Osteocyte (in vitro differentiated cells): ENCODE results near the gene TTI1. TPM values are rescaled to one million over a fixed set of nuclear protein-coding genes. Genes with fewer than 3 reads are reported as not detected.

Source experiments
- DNase-seq: peaks from one replicate; pipeline ENCODE4 v3.0.0; 2021; ENCODE audit warnings: mixed read lengths; ENCODE audit not compliant: unreplicated experiment; ENCODE audit errors: extremely low spot score
- H3K27ac Mint-ChIP-seq: one replicate; pipeline ENCODE4 v1.8.0; 2021; ENCODE audit warnings: mild to moderate bottlenecking, mixed read lengths; ENCODE audit not compliant: unreplicated experiment
- H3K27me3 Mint-ChIP-seq: one replicate; pipeline ENCODE4 v1.8.0; 2021; ENCODE audit warnings: mixed read lengths; ENCODE audit not compliant: unreplicated experiment
- H3K36me3 Mint-ChIP-seq: one replicate; pipeline ENCODE4 v1.8.0; 2021; ENCODE audit warnings: mixed read lengths; ENCODE audit not compliant: unreplicated experiment
- H3K4me1 Mint-ChIP-seq: one replicate; pipeline ENCODE4 v1.8.0; 2021; ENCODE audit warnings: mixed read lengths; ENCODE audit not compliant: unreplicated experiment
- H3K4me3 Mint-ChIP-seq: one replicate; pipeline ENCODE4 v1.8.0; 2021; ENCODE audit warnings: mild to moderate bottlenecking, moderate library complexity, mixed read lengths; ENCODE audit not compliant: unreplicated experiment
- H3K9me3 Mint-ChIP-seq: one replicate; pipeline ENCODE4 v1.8.0; 2021; ENCODE audit warnings: mixed read lengths; ENCODE audit not compliant: unreplicated experiment
- CTCF ChIP-seq: fragments of 200-600 bp; sonication (generic); IDR thresholded peaks from 2 replicates; pipeline ENCODE4 v1.5.0; 2021; ENCODE audit warnings: antibody characterized with exemption, mild to moderate bottlenecking, moderate library complexity
- total RNA-seq: library from RNA; stranded (reverse); gene quantifications from 2 replicates; pipeline ENCODE4 v1.2.1, GENCODE V29; 2021

The TTI1 gene
- total RNA-seq, 1 donor from 2014 or later, result 16.2 TPM

- no peak for DNase-seq
- no peak for TF ChIP-seq CTCF
- peak overlapping the region; percentile 93 for H3K4me3 Mint-ChIP-seq
- no peaks in the 10 kb centered on the region for H3K27me3 Mint-ChIP-seq
- H3K9me3 Mint-ChIP-seq, result no peaks in the 10 kb centered on the region
- H3K27ac Mint-ChIP-seq, result no peak overlapping the region
- peaks cover 43% of the 10 kb centered on the region for H3K4me1 Mint-ChIP-seq
- H3K36me3 Mint-ChIP-seq, result no peaks in the 10 kb centered on the region
These were observed 1.7 kb upstream of the TTI1 start for GRCh38 chr20:38034961-38035360.

- Mint-ChIP-seq H3K4me3 (peak overlapping the region; percentile 93), H3K36me3 (peaks cover 2% of the 10 kb centered on the region), H3K27ac (peak overlapping the region; percentile 97), H3K27me3 (no peaks in the 10 kb centered on the region), H3K4me1 (peaks cover 43% of the 10 kb centered on the region), H3K9me3 (peaks cover 6% of the 10 kb centered on the region)
- DNase-seq, result no peak
- TF ChIP-seq CTCF, result no peak
These were observed 923 bp upstream of the TTI1 start for GRCh38 chr20:38034108-38034649.

GRCh38 chr20:38032585-38033329, 499 bp downstream of the TTI1 start:
- Mint-ChIP-seq H3K4me1 (peaks cover 46% of the 10 kb centered on the region), H3K36me3 (peaks cover 8% of the 10 kb centered on the region), H3K4me3 (peak overlapping the region; percentile 93), H3K9me3 (peaks cover 6% of the 10 kb centered on the region), H3K27ac (peak overlapping the region; percentile 97), H3K27me3 (no peaks in the 10 kb centered on the region)
- no peak for TF ChIP-seq CTCF
- DNase-seq, result no peak

GRCh38 chr20:38031957-38032356, 1.3 kb downstream of the TTI1 start:
- Mint-ChIP-seq H3K9me3 (peaks cover 6% of the 10 kb centered on the region), H3K27ac (no peak overlapping the region), H3K36me3 (peaks cover 8% of the 10 kb centered on the region), H3K27me3 (no peaks in the 10 kb centered on the region), H3K4me1 (peaks cover 40% of the 10 kb centered on the region), H3K4me3 (peak overlapping the region; percentile 93)
- no peak for TF ChIP-seq CTCF
- no peak for DNase-seq

GRCh38 chr20:38029453-38029852, 3.8 kb downstream of the TTI1 start:
- no peak overlapping the region for H3K27ac Mint-ChIP-seq
- DNase-seq, result no peak
- TF ChIP-seq CTCF, result no peak
- H3K9me3 Mint-ChIP-seq, result peaks cover 6% of the 10 kb centered on the region
- no peaks in the 10 kb centered on the region for H3K27me3 Mint-ChIP-seq
- H3K4me3 Mint-ChIP-seq, result no peak overlapping the region
- peaks cover 12% of the 10 kb centered on the region for H3K36me3 Mint-ChIP-seq
- peaks cover 24% of the 10 kb centered on the region for H3K4me1 Mint-ChIP-seq
